HepG2 (cell line): ENCODE data around the gene ZFPM1. TPM values are rescaled to one million over a fixed set of nuclear protein-coding genes. Genes with fewer than 3 reads are reported as not detected.
A peak's percentile ranks its signal among the peaks of the same experiment; 100 is the strongest.

Source experiments
- ATAC-seq: fragments of 200-7000 bp; cut with Tn5 transposase; 3 replicates; pipeline ENCODE4 v1.9.1; 2020; ENCODE audit warnings: mild to moderate bottlenecking, moderate library complexity
- BruUV-seq: library from RNA; stranded (reverse); fragments of 400-500 nt; replicated peaks from 2 replicates; lab custom pipeline; 2021; lab: Mats Ljungman, UMichigan
- CTCF ChIA-PET: fragments of 300-600 bp; formaldehyde crosslinking; extraction: SDS; loops from one replicate; lab custom pipeline; 2021; ENCODE audit warnings: low total read pairs, inconsistent platforms, low intra/inter-chr PET ratio; lab: Yijun Ruan, JAX
- POLR2A ChIA-PET: fragments of 350-600 bp; sonication (Branson Sonifier 250); formaldehyde crosslinking; loops from one replicate; lab custom pipeline; 2020; ENCODE audit warnings: antibody characterized with exemption, inconsistent platforms; lab: Yijun Ruan, JAX
- DNase-seq: peaks from one replicate; pipeline ENCODE4 v3.0.0-alpha.2; 2015; ENCODE audit warnings: low spot score
- FAIRE-seq: peaks from 3 replicates; lab custom pipeline; 2011; peaks lifted over from hg19 to GRCh38; lab: Jason Lieb, UNC
- H2AFZ ChIP-seq: one replicate; pipeline ENCODE4 v1.6.1; 2011; ENCODE audit warnings: low read length, inconsistent platforms
- H3K27ac ChIP-seq: fragments of 300-600 bp; 3 replicates; pipeline ENCODE4 v1.8.0; 2011; ENCODE audit warnings: mixed run types, mild to moderate bottlenecking, mixed read lengths, low read length, inconsistent platforms; ENCODE audit not compliant: insufficient read depth; ENCODE audit errors: extremely low read length
- H3K27me3 ChIP-seq, 2 experiments: fragments of 200-600 bp in 1 of 2; 2 replicates in 1 of 2; 3 replicates in 1 of 2; pipeline versions ENCODE4 v1.6.0 to v1.8.0; 2011; ENCODE audit warnings: low read length in 2 of 2, mild to moderate bottlenecking in 2 of 2, moderate library complexity in 2 of 2, inconsistent platforms in 1 of 2; ENCODE audit not compliant: insufficient read depth in 2 of 2, control insufficient read depth in 1 of 2
- H3K36me3 ChIP-seq, 2 experiments: fragments of 200-600 bp in 1 of 2; replicated peaks in 1 of 2; 2 replicates in 1 of 2; 3 replicates in 1 of 2; pipeline versions ENCODE4 v1.5.1 to v1.8.0; 2011; ENCODE audit warnings: low read length in 2 of 2, inconsistent platforms in 1 of 2; ENCODE audit not compliant: insufficient read depth in 2 of 2, control insufficient read depth in 1 of 2
- H3K4me1 ChIP-seq: 2 replicates; pipeline ENCODE4 v1.5.1; 2012; ENCODE audit warnings: low read length, inconsistent platforms; ENCODE audit not compliant: insufficient read depth
- H3K4me2 ChIP-seq: 2 replicates; pipeline ENCODE4 v1.6.0; 2011; ENCODE audit warnings: low read depth, low read length, inconsistent platforms
- H3K4me3 ChIP-seq, 3 experiments: fragments of 200-600 bp in 1 of 3; sonication (generic), shearing (Covaris generic) in 1 of 3; replicated peaks in 1 of 3; 2 replicates each; pipeline ENCODE4 v1.5.1; 2011 to 2016; ENCODE audit warnings: low read length in 3 of 3, inconsistent platforms in 2 of 3, low read depth in 2 of 3, mild to moderate bottlenecking in 2 of 3, control low read depth in 1 of 3, mixed read lengths in 1 of 3; ENCODE audit not compliant: insufficient read depth in 1 of 3
- H3K79me2 ChIP-seq: one replicate; pipeline ENCODE4 v1.6.1; 2011; ENCODE audit warnings: low read length, inconsistent platforms; ENCODE audit not compliant: insufficient read depth
- H3K9ac ChIP-seq: 2 replicates; pipeline ENCODE4 v1.6.0; 2011; ENCODE audit warnings: mild to moderate bottlenecking, low read depth, low read length, inconsistent platforms; ENCODE audit not compliant: insufficient read depth
- H3K9me3 ChIP-seq: 2 replicates; pipeline ENCODE4 v1.5.1; 2012; ENCODE audit warnings: mild to moderate bottlenecking, low read length
- H4K20me1 ChIP-seq: 2 replicates; pipeline ENCODE4 v1.6.0; 2011; ENCODE audit warnings: inconsistent platforms, mild to moderate bottlenecking, low read length, moderate library complexity; ENCODE audit not compliant: insufficient read depth
- AGO2 ChIP-seq: fragments of 200-400 bp; formaldehyde crosslinking; optimal IDR thresholded peaks from 2 replicates; pipeline ENCODE3; 2017; ENCODE audit warnings: mild to moderate bottlenecking, low read depth, low read length, moderate library complexity
- ARNT2 ChIP-seq: sonication (generic); formaldehyde crosslinking; IDR thresholded peaks from 2 replicates; pipeline ENCODE4 v1.8.0; 2022; ENCODE audit warnings: mild to moderate bottlenecking, low read depth, missing genetic modification reagents, moderate library complexity
- GTF3A ChIP-seq: sonication (generic); formaldehyde crosslinking; conservative IDR thresholded peaks from 2 replicates; pipeline ENCODE4 v1.4.0; 2020; ENCODE audit warnings: mild to moderate bottlenecking, missing genetic modification reagents
- PCBP2 ChIP-seq: fragments of 200-400 bp; formaldehyde crosslinking; optimal IDR thresholded peaks from 2 replicates; pipeline ENCODE3; 2018; ENCODE audit warnings: low read length, low read depth; ENCODE audit not compliant: poor library complexity, severe bottlenecking
- POLR2A ChIP-seq, 2 experiments: IDR thresholded peaks; 2 replicates each; pipeline ENCODE4 v1.6.1; 2011; ENCODE audit warnings: low read depth in 2 of 2, low read length in 2 of 2, mild to moderate bottlenecking in 1 of 2, moderate library complexity in 1 of 2; ENCODE audit not compliant: insufficient read depth in 1 of 2
- RBM22 ChIP-seq: fragments of 200-400 bp; formaldehyde crosslinking; optimal IDR thresholded peaks from 2 replicates; pipeline ENCODE3; 2017; ENCODE audit warnings: mild to moderate bottlenecking, low read length, moderate library complexity
- RFXANK ChIP-seq: IDR thresholded peaks from 2 replicates; pipeline ENCODE4 v1.6.1; 2016
- SMAD1 ChIP-seq: sonication (generic); formaldehyde crosslinking; IDR thresholded peaks from 2 replicates; pipeline ENCODE4 v1.4.0; 2020; ENCODE audit warnings: missing genetic modification reagents, low read depth, mild to moderate bottlenecking, borderline replicate concordance
- SP5 ChIP-seq: IDR thresholded peaks from 2 replicates; pipeline ENCODE4 v1.6.1; 2016; ENCODE audit warnings: low read depth, borderline replicate concordance
- SRSF1 ChIP-seq: fragments of 200-400 bp; formaldehyde crosslinking; optimal IDR thresholded peaks from 2 replicates; pipeline ENCODE3; 2017; ENCODE audit warnings: mild to moderate bottlenecking, low read depth, low read length, moderate library complexity
- TSC22D2 ChIP-seq: sonication (generic); formaldehyde crosslinking; IDR thresholded peaks from 2 replicates; pipeline ENCODE4 v1.5.1; 2020; ENCODE audit warnings: missing genetic modification reagents, mild to moderate bottlenecking, borderline replicate concordance
- WIZ ChIP-seq: sonication (generic); formaldehyde crosslinking; IDR thresholded peaks from 2 replicates; pipeline ENCODE4 v1.5.1; 2020; ENCODE audit warnings: mild to moderate bottlenecking, missing genetic modification reagents
- ZNF180 ChIP-seq: sonication (generic); formaldehyde crosslinking; IDR thresholded peaks from 2 replicates; pipeline ENCODE4 v1.4.0; 2020; ENCODE audit warnings: low read depth, missing genetic modification reagents, borderline replicate concordance
- ZNF260 ChIP-seq: sonication (generic); formaldehyde crosslinking; IDR thresholded peaks from 2 replicates; pipeline ENCODE4 v1.4.0; 2020; ENCODE audit warnings: missing genetic modification reagents, low read depth, mild to moderate bottlenecking, borderline replicate concordance
- ZNF354B ChIP-seq: sonication (generic); formaldehyde crosslinking; IDR thresholded peaks from 2 replicates; pipeline ENCODE4 v1.8.0; 2022; ENCODE audit warnings: mild to moderate bottlenecking, missing genetic modification reagents
- ZNF629 ChIP-seq: sonication (generic); formaldehyde crosslinking; conservative IDR thresholded peaks from 2 replicates; pipeline ENCODE4 v1.5.0; 2020; ENCODE audit warnings: missing genetic modification reagents
- ZNF776 ChIP-seq: sonication (generic); formaldehyde crosslinking; IDR thresholded peaks from 2 replicates; pipeline ENCODE4 v1.4.0; 2020; ENCODE audit warnings: mild to moderate bottlenecking, missing genetic modification reagents
- WGBS: methylation state at CpG from one replicate; pipeline ENCODE4 v1.1.6; 2017; ENCODE audit warnings: low lambda C conversion rate; 5-methylcytosine and 5-hydroxymethylcytosine counted together
- in situ Hi-C: cut with HindIII; loops from 2 replicates; pipeline ENCODE4 v1.10.0; 2017; ENCODE audit warnings: low pct_unique_long_range_greater_than_20kb; ENCODE audit not compliant: extremely low pct_ligation_motif_present
- intact Hi-C: fragments of 100-400 bp; cut with micrococcal nuclease; formaldehyde crosslinking; loops from one replicate; pipeline ENCODE4 v1.10.0; 2022; ENCODE audit not compliant: unreplicated experiment
- polyA plus RNA-seq, 8 experiments: library from polyadenylated mRNA; depleted of rRNA in 3 of 8; stranded (reverse) in 7 of 8; unstranded in 1 of 8; fragments of >200 nt; fragmentation: Illumina TruSeq in 4 of 8; extraction: Trizol in 4 of 8; gene quantifications; 2 replicates each; pipeline versions ENCODE4 v1.2.1 to v1.2.3, GENCODE V29; 2011 to 2016; ENCODE audit warnings: low read depth in 4 of 8, missing spikeins in 1 of 8, mixed read lengths in 1 of 8; ENCODE audit not compliant: insufficient read depth in 1 of 8
- total RNA-seq, 5 experiments: library from RNA; depleted of rRNA; stranded (reverse); fragments of >200 nt; fragmentation: Illumina TruSeq; extraction: Trizol; gene quantifications; 2 replicates each; pipeline ENCODE4 v1.2.3, GENCODE V29; 2016; ENCODE audit warnings: low read depth in 1 of 5
- TF ChIP-seq, protein P1 (sequence below): sonication (generic); formaldehyde crosslinking; IDR thresholded peaks from 2 replicates; pipeline ENCODE4 v1.5.0; 2020; ENCODE audit warnings: mild to moderate bottlenecking, missing genetic modification reagents

ZFPM1 gene
- total and polyA plus RNA-seq, 2 of the 13 experiments (the other 11 are each of a cell fraction or from before 2014, with no cell fraction given), result 1.3 to 3.8 TPM

- peaks cover 31% of the 10 kb centered on the region for H3K4me1 ChIP-seq
- no TSS peak for BruUV-seq
These were observed 72.5 kb downstream of the ZFPM1 start for GRCh38 chr16:88525663-88525990.

GRCh38 chr16:88526008-88526905, 73.2 kb downstream of the ZFPM1 start:
- H3K9me3 ChIP-seq, result no peaks in the 10 kb centered on the region
- ATAC-seq (no peak), FAIRE-seq (no peak), DNase-seq (no peak)
- no peak overlapping the region for H2AFZ ChIP-seq
- in situ Hi-C loops, result no loop called here
- peaks cover 28 to 29% of the 10 kb centered on the region in 2 experiments; a peak in 4 of 5 replicates for H3K36me3 ChIP-seq
- no peaks in the 10 kb centered on the region for H3K27me3 ChIP-seq
- H3K4me1 ChIP-seq, result peaks cover 31% of the 10 kb centered on the region
- no peak overlapping the region for H3K4me2 ChIP-seq
- ChIA-PET POLR2A (no interaction called here), CTCF (interaction anchor here (0.6 to 4.3 kb wide), 3 partner anchors 18 to 83 kb away, joined by 3 to 88 read pairs (median 19); no protein-coding TSS in a partner anchor)
- no peak overlapping the region for H3K9ac ChIP-seq
- BruUV-seq, result no TSS peak
- H4K20me1 ChIP-seq, result no peaks in the 10 kb centered on the region; the same call in 1 of the 2 replicates
- H3K79me2 ChIP-seq, result no peaks in the 10 kb centered on the region
- H3K27ac ChIP-seq, result no peak overlapping the region
- H3K4me3 ChIP-seq, result no peak overlapping the region
- WGBS, result 92% methylated on average over 23 of the region's 29 CpGs
- intact Hi-C loops, result loop anchor here (1.0 to 2.0 kb wide), 2 partner anchors 71 to 83 kb away; no protein-coding TSS in a partner anchor
- TF ChIP-seq AGO2, result peak; percentile 43
- TF ChIP-seq, protein P1, sequence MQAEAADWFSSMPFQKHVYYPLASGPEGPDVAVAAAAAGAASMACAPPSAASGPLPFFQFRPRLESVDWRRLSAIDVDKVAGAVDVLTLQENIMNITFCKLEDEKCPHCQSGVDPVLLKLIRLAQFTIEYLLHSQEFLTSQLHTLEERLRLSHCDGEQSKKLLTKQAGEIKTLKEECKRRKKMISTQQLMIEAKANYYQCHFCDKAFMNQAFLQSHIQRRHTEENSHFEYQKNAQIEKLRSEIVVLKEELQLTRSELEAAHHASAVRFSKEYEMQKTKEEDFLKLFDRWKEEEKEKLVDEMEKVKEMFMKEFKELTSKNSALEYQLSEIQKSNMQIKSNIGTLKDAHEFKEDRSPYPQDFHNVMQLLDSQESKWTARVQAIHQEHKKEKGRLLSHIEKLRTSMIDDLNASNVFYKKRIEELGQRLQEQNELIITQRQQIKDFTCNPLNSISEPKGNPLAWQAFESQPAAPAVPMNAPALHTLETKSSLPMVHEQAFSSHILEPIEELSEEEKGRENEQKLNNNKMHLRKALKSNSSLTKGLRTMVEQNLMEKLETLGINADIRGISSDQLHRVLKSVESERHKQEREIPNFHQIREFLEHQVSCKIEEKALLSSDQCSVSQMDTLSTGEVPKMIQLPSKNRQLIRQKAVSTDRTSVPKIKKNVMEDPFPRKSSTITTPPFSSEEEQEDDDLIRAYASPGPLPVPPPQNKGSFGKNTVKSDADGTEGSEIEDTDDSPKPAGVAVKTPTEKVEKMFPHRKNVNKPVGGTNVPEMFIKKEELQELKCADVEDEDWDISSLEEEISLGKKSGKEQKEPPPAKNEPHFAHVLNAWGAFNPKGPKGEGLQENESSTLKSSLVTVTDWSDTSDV (CRISPR knock-in tag), result 0 out of 2 replicates have a peak, but pooled peaks have one; percentile 3
- 0 out of 4 replicates have a peak, but pooled peaks of 1 of the 2 experiments have one; percentile 5 for TF ChIP-seq POLR2A (IDR thresholded peaks at IDR 0.05; ENCODE audit: insufficient read depth in 1 of 2, low read depth in 2 of 2, low read length in 2 of 2)
- TF ChIP-seq ZNF354B, result 0 out of 2 replicates have a peak, but pooled peaks have one; percentile 43
- TF ChIP-seq ZNF776, result 0 out of 2 replicates have a peak, but pooled peaks have one; percentile 46
- no peak for TF ChIP-seq ZNF180 (CRISPR knock-in tag)
- TF ChIP-seq ARNT2, result no peak
- no peak for TF ChIP-seq ZNF629 (CRISPR knock-in tag)
- no peak for TF ChIP-seq SP5 (CRISPR knock-in tag)
- TF ChIP-seq GTF3A (CRISPR knock-in tag), result no peak

More at GRCh38 chr16:88525663-88525990, 72.5 kb downstream of the ZFPM1 start:
- H3K27me3 ChIP-seq, result no peaks in the 10 kb centered on the region
- H3K36me3 ChIP-seq, result peaks cover 27 to 30% of the 10 kb centered on the region in 2 experiments; a peak in 4 of 5 replicates
- H3K4me3 ChIP-seq, result no peak overlapping the region
- no peak for TF ChIP-seq SMAD1 (CRISPR knock-in tag)
- TF ChIP-seq RFXANK, result no peak
- no peak for TF ChIP-seq WIZ (CRISPR knock-in tag)
- peak; percentile 32 for TF ChIP-seq RBM22
- TF ChIP-seq SRSF1, result peak; percentile 4
- TF ChIP-seq ZNF260 (CRISPR knock-in tag), result no peak
- no peak for TF ChIP-seq TSC22D2 (CRISPR knock-in tag)
- no peak for TF ChIP-seq PCBP2
- H4K20me1 ChIP-seq, result no peaks in the 10 kb centered on the region; the same call in 1 of the 2 replicates
- no peaks in the 10 kb centered on the region for H3K79me2 ChIP-seq
- ATAC-seq, result no peak
- H3K27ac ChIP-seq, result no peak overlapping the region
- no peak for FAIRE-seq
- no peaks in the 10 kb centered on the region for H3K9me3 ChIP-seq
- H3K4me2 ChIP-seq, result no peak overlapping the region
- POLR2A ChIA-PET, result no interaction called here
- in situ Hi-C loops, result no loop called here
- intact Hi-C loops, result no loop called here
- no peak for DNase-seq
- H2AFZ ChIP-seq, result no peak overlapping the region
- CTCF ChIA-PET, result interaction anchor here (4.3 kb wide), 1 partner anchor 83 kb away, joined by 88 read pairs; no protein-coding TSS in a partner anchor
- no peak overlapping the region for H3K9ac ChIP-seq
- WGBS, result 87% methylated on average over 10 of the region's 17 CpGs
